Amniotic stem cell (primary cell): ENCODE results near the gene SNAPC1.
"Not testable (repeated sequence)": the region's sequence is repeated elsewhere in the genome, so short reads cannot be mapped to it uniquely, and the experiment has no call there.

Source experiments
- DNase-seq: peaks from one replicate; lab custom pipeline; 2025; lab: John Stamatoyannopoulos, UW

Gene SNAPC1

DNA sequence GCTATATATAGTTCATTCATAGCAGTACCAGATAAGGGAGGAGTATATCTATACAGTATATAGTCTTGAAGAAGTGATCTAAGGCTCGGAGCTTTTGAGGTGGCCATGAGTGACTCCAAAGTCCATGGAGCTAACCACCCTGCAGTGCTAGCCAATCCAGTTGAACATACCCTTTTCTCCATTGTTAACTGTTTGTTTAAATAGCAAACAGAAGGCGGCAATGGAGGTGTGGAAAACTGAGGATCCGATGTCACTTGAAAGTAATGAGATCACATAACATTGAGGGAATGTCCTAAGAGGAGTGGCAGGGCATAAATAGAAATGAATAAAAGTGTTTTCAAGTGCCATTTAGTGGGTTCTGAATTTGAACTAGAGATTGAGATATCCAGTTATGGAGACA is 12.4 kb upstream of the SNAPC1 start:
- DNase-seq, result no peak

- DNase-seq, result no peak
These were observed 11.3 kb upstream of the SNAPC1 start for GRCh38 chr14:61750708-61751474.

- no peak for DNase-seq
These were observed 10.7 kb upstream of the SNAPC1 start for GRCh38 chr14:61751475-61751989.

DNA sequence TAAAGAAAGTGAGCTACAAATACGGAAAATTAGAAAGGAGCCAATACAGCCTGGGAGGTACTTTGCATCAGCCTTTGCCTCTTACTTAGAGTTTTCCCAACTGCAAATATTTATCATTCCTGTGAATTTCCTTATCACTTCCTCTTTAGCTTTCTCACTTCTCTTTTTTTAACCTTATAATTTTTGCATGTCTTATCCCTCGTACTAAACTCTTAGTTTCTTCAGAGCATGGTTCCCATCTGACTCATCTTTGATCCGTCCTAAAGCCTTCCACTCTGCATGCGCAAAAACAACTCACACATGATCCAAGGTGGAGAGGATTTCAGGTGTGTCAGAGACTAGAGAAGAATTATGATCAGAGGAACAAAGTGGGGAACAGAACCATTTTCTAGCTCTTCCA is 9.6 kb upstream of the SNAPC1 start:
- no peak for DNase-seq

DNA sequence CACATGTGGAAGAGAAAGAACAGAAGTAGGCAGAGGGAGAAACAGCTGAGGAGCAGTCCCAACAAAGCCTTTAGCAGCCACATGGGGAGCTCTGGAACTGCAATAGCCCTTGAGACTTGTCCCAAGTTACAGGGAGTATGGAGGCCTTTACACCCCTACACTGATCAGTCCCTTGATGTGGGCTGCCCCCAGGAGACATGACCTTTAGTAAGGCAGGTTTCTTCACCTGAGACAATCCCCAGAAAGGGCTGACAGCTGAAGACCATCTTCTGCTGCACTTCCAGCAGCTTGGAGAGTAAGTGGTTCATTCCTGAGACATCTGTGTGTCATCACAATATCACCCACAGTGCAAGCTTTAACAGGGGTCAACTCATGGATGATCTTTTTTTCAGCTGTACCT is 8.6 kb upstream of the SNAPC1 start:
- no peak for DNase-seq

- no peak for DNase-seq
These were observed 7.4 kb upstream of the SNAPC1 start for GRCh38 chr14:61754627-61755381.

GRCh38 chr14:61755382-61755742 is 6.9 kb upstream of the SNAPC1 start:
- not testable (repeated sequence) for DNase-seq

- DNase-seq, result no peak
These were observed 6.1 kb upstream of the SNAPC1 start for GRCh38 chr14:61756135-61756534.

- no peak for DNase-seq
These were observed 2.3 kb upstream of the SNAPC1 start for GRCh38 chr14:61759878-61760277.

GRCh38 chr14:61761557-61761956 is 663 bp upstream of the SNAPC1 start:
- DNase-seq, result no peak

GRCh38 chr14:61764342-61765122 is 2.3 kb downstream of the SNAPC1 start:
- no peak for DNase-seq

- no peak for DNase-seq
These were observed 3.2 kb downstream of the SNAPC1 start for GRCh38 chr14:61765225-61765943.

GRCh38 chr14:61766151-61766550 is 3.9 kb downstream of the SNAPC1 start:
- DNase-seq, result no peak

- DNase-seq, result no peak
These were observed 6.0 kb downstream of the SNAPC1 start for GRCh38 chr14:61768240-61768639.

DNA sequence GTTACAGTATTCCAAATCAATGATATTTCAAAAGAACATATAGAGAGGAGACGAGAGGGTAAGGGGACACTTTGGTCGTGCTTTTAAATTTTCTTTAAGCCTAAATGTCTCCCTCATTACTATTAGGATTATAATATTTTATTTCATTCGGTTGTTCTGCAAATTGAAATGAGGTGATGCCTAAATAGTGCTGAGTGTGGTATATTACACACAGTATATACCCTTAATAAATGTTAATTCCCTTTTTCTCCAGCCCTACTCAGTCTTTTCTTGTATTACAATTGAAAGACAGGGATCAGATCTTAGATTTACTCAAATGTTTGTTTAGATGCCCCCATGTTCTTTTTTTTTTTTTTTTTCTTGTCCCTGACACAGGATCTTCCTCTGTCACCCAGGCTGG is 7.7 kb downstream of the SNAPC1 start:
- DNase-seq, result no peak

GRCh38 chr14:61774861-61775260 is 12.6 kb downstream of the SNAPC1 start:
- no peak for DNase-seq

- DNase-seq, result no peak
These were observed 17.9 kb downstream of the SNAPC1 start for GRCh38 chr14:61780125-61780524.

DNA sequence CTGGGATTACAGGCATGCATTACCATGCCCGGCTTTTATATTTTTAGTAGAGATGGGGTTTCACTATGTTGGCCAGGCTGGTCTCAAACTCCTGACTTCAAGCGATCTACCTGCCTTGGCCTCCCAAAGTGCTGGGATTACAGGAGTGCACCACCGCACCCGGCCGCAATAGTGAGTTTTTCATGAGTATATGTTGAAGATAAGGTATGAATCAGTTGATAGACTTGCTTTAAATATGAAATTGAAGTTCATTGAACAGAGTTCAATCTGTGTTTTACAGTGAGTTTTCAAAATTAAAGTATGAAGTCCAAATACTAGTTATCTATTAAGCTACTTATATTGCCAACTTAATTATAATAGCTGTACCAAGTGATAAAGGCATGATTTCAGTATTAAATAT is 35.1 kb downstream of the SNAPC1 start:
- no peak for DNase-seq

DNA sequence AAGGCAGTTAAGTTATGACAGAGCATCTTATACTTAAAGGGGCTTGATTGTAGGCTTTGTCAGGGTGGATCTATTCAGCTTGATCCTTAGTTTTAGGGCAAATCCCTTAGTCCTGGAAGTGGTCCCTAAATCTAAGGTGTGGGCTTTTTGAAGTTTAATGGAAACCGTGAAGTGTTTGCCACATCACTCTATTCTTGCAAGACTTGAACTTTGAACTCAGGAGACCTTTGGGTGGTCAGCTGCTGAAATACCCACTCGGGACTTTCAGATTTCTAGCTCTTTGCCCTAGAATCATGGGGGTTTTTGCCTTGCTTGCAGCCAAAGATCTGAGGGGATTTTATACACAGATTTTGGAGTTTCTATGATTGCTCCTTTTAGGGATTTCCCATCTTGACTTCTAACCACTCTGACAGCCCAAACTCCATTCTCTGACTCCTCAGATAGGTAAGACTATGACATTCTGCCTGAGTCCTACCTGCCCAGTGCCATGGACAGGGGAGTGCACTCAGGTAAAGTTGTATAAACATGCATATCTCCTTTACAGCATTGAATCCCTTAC is 39.9 kb downstream of the SNAPC1 start:
- no peak for DNase-seq

DNA sequence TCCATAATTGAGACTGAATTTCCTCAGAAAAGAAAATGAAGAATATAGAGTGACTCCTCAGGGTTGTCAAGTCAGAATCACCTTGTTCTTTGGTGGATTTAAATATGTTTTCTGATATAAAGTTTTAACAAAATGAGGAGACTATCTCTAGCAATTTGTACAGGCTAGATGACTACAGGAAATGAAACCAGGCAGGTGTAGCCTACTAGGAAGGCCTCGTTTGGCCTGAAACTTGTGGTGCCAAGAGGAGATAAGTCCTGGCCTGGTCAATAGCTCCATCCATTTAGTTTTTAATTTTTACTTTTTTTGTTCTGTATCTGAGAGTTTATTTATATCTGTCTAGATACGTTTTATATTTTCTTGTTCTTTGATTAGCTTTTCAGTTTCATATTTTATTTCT is 41.5 kb downstream of the SNAPC1 start:
- DNase-seq, result no peak

DNA sequence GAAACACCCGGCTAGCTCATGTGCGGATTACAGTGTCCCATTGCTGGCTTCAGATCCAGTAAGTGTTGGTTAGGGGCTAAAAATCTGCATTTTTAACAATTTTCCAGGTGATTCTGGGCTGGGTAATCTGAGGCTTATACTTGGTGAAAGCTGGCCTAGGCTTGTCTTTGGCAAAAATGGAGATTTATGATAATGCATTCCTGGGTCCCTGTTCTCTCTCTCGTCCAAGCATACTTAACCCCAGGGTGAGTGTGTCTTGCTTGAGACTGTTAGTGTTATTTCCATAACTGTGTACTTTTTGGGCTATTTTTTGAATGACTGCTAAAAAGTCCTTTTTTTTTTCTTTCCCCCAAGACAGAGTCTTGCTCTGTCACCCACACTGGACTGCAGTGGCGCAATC is 43.2 kb downstream of the SNAPC1 start:
- DNase-seq, result no peak

DNA sequence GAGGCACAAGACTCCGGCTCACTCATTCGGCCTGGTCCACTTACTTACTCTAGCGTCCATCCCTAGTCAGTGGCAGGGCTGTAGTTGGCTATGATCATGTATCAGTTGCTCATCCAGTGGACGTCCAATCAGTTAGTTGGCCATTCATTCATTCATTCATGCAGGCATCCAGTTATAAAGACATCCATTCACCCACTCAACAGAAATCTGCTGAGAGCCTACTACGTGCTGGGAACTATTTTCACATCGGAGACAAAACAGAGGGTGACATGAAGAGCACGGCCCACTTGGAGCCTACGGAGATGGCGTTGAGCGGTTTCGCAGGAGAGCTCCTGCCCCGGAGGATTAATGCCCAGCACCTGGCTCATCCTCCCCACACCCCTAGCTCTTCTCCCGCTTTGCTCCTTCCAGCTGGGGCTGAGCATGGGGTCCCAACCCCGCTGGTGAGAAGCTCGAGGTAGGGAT is 49.7 kb downstream of the SNAPC1 start:
- DNase-seq, result no peak
